ENCODE data around the gene CGREF1. TPM values are rescaled to one million over a fixed set of nuclear protein-coding genes. Genes with fewer than 3 reads are reported as not detected.

Gene CGREF1
- total RNA-seq, 2 donors from 2014 or later: 1.0 to 3.0 TPM

DNA sequence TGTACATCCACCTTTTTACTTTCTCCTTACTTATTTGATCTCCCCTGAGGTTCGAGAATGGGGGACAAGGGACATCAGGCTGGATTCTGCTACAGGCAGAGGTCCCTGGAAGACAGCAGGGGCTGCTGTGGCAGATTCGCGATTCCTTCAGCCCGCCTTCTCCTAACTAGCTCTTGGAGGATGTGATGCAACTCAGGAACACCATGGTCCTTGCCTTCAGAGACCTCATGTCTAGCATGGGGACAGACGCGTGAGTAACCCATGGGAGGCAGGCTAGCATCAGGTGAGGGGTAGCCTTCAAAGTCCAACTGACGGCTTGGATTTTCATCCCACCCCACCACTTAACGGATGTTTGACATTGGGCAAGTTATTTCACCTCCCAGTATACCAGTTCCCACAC, 29.0 kb upstream of the CGREF1 start:
- Histone ChIP-seq H3K4me3 (no peak overlapping the region), H3K27me3 (no peaks in the 10 kb centered on the region), H3K4me1 (no peaks in the 10 kb centered on the region), H3K36me3 (replicated peaks in 1 of 2; ENCODE audit: insufficient read depth in 1 of 2, low read depth in 2 of 2) (no peaks in the 10 kb centered on the region), H3K9me3 (no peaks in the 10 kb centered on the region), H3K27ac (no peak overlapping the region)
- intact Hi-C loops (cut with DNase I): no loop called here
- no peak for TF ChIP-seq POLR2A (IDR thresholded peaks at IDR 0.05)
- TF ChIP-seq, protein P1, sequence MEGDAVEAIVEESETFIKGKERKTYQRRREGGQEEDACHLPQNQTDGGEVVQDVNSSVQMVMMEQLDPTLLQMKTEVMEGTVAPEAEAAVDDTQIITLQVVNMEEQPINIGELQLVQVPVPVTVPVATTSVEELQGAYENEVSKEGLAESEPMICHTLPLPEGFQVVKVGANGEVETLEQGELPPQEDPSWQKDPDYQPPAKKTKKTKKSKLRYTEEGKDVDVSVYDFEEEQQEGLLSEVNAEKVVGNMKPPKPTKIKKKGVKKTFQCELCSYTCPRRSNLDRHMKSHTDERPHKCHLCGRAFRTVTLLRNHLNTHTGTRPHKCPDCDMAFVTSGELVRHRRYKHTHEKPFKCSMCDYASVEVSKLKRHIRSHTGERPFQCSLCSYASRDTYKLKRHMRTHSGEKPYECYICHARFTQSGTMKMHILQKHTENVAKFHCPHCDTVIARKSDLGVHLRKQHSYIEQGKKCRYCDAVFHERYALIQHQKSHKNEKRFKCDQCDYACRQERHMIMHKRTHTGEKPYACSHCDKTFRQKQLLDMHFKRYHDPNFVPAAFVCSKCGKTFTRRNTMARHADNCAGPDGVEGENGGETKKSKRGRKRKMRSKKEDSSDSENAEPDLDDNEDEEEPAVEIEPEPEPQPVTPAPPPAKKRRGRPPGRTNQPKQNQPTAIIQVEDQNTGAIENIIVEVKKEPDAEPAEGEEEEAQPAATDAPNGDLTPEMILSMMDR (IDR thresholded peaks at IDR 0.05): no peak
- ATAC-seq (no peak), DNase-seq (no peak)
- WGBS, 2 donors: 85 to 87% methylated on average over 8 of the region's 8 CpGs

DNA sequence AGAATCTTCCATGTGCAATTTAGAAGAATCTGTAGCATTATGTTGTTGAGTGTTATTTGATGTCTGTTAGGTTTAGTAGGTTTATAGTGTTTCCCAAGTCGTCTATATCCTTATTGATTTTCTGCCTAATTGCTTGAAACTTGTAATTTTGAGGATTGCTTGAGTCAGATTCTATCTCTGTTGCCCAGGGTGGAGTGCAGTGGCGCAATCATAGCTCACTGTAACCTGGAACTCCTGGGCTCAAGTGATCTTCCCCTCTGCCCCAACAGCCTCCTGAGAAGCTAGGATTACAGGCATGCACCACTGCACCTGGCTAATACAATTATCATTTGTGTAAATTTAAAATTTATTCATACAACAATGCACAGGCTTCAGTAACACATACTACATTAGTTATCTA, 26.8 kb upstream of the CGREF1 start:
- no peaks in the 10 kb centered on the region for H3K27me3 ChIP-seq
- ATAC-seq (no peak), DNase-seq (no peak)
- H3K36me3 ChIP-seq (replicated peaks in 1 of 2; ENCODE audit: insufficient read depth in 1 of 2, low read depth in 2 of 2): no peaks in the 10 kb centered on the region
- no peak overlapping the region for H3K27ac ChIP-seq
- no peaks in the 10 kb centered on the region for H3K4me1 ChIP-seq
- H3K9me3 ChIP-seq: no peaks in the 10 kb centered on the region
- TF ChIP-seq, protein P1 (IDR thresholded peaks at IDR 0.05): no peak
- TF ChIP-seq POLR2A (IDR thresholded peaks at IDR 0.05): no peak
- no peak overlapping the region for H3K4me3 ChIP-seq
- 60 to 65% methylated on average over 2 of the region's 2 CpGs for WGBS, 2 donors
- intact Hi-C loops (cut with DNase I): no loop called here

DNA sequence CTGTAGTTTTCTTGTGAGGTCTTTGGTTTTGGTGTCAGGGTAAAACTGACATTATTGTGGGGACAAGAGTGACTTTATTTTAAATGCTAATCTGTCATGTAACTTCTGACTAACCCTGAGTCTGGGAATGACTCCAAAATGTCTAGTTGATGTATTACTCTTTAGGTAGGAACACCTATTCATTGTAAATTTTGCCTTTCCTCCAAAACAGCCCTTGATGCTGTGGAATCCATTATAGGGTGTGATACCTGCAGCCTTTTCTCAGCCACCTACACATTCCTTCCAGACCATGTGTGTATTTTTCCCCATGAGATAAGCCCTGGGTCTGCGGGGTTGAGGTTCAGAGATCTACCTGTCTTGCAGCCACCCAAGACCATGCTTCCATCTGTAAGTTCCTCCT, 24.4 kb upstream of the CGREF1 start:
- H3K4me3 ChIP-seq: no peak overlapping the region
- no peak overlapping the region for H3K27ac ChIP-seq
- no peaks in the 10 kb centered on the region for H3K36me3 ChIP-seq (replicated peaks in 1 of 2; ENCODE audit: insufficient read depth in 1 of 2, low read depth in 2 of 2)
- ATAC-seq: no peak
- H3K27me3 ChIP-seq: no peaks in the 10 kb centered on the region
- WGBS, 2 donors: 18 to 32% methylated on average over 1 of the region's 1 CpG
- intact Hi-C loops (cut with DNase I): no loop called here
- no peaks in the 10 kb centered on the region for H3K9me3 ChIP-seq
- H3K4me1 ChIP-seq: no peaks in the 10 kb centered on the region
- no peak for DNase-seq
- TF ChIP-seq, protein P1 (IDR thresholded peaks at IDR 0.05): no peak
- no peak for TF ChIP-seq POLR2A (IDR thresholded peaks at IDR 0.05)

DNA sequence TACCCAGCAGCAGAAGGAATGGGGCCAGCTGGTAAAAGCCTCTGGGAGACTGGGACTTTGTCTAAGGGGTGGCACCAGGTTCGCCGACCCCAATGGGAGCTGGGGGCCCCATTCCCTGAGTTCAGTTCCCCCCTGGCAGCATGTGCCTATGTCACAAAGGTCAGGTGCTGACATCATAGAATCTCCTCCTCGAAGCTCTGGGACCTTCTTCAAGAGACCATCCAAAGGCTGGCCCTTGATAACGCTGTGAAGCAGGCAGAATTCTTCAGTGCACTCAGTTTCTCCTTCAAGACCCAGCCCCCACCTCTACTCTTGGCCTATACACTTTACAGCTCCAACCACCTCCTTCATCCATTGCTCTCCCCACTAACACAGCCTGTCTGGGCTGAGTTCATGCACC, 20.4 kb upstream of the CGREF1 start, which contains the start of gene PRR30:
PRR30 (minus strand) TSS at position 101 of the 400 bp plus-strand sequence. CDS start 1,081 bp downstream, outside the sequence.
- Histone ChIP-seq H3K27ac (no peak within 1 kb of the TSS), H3K36me3 (replicated peaks in 1 of 2; ENCODE audit: insufficient read depth in 1 of 2, low read depth in 2 of 2) (no peaks in the 10 kb centered on the region), H3K27me3 (no peaks in the 10 kb centered on the region), H3K4me1 (no peaks in the 10 kb centered on the region), H3K4me3 (no peak within 1 kb of the TSS), H3K9me3 (no peaks in the 10 kb centered on the region)
- ATAC-seq (no peak), DNase-seq (no peak)
- intact Hi-C loops (cut with DNase I): no loop called here
- TF ChIP-seq, protein P1 (IDR thresholded peaks at IDR 0.05): no peak
- no peak for TF ChIP-seq POLR2A (IDR thresholded peaks at IDR 0.05)
- 50 to 74% methylated on average over 4 of the region's 4 CpGs for WGBS, 2 donors

DNA sequence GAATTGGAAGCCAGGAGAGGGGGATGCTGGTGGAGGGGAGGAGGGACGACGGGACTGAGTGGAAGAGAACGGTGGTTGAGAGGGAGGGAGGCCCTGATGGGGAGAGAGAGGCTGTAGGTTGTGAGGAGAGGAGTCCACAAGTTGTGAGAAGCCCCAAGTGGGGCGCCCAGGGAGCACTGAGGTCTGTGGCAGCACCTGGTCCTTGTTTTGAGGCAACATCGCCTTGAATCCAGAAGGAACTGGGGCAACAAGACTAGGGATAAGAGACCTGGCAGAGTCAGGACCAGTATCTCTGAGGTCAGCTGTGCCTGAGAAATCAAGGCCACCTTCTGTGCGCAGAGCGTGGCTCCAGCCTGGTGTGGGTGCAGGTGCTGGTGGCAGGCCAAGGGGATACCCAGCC, 19.2 kb upstream of the CGREF1 start:
- intact Hi-C loops (cut with DNase I): no loop called here
- peaks cover 9% of the 10 kb centered on the region for H3K4me1 ChIP-seq
- H3K27ac ChIP-seq: no peak overlapping the region
- H3K27me3 ChIP-seq: no peaks in the 10 kb centered on the region
- H3K36me3 ChIP-seq (replicated peaks in 1 of 2; ENCODE audit: insufficient read depth in 1 of 2, low read depth in 2 of 2): no peaks in the 10 kb centered on the region
- ATAC-seq (no peak), DNase-seq (no peak)
- H3K4me3 ChIP-seq: no peak overlapping the region
- TF ChIP-seq, protein P1 (IDR thresholded peaks at IDR 0.05): no peak
- TF ChIP-seq POLR2A (IDR thresholded peaks at IDR 0.05): no peak
- WGBS, 2 donors: 57 to 67% methylated on average over 7 of the region's 7 CpGs
- no peaks in the 10 kb centered on the region for H3K9me3 ChIP-seq

Data from body of pancreas (tissue), 4 donors.